Tibial nerve (tissue), 4 donors: ENCODE data around the gene DOK5. TPM values are rescaled to one million over a fixed set of nuclear protein-coding genes. Genes with fewer than 3 reads are reported as not detected.

ENCODE experiments used
- DNase-seq, 2 donors: peaks; one replicate each; pipeline ENCODE4 v3.0.0-alpha.2; 2019; ENCODE audit warnings: low spot score in 2 of 2
- H3K27ac ChIP-seq, 4 donors: fragments of 200-600 bp; sonication (generic) in 3 of 4; one replicate each; pipeline ENCODE4 v1.5.1; 2017 to 2019; ENCODE audit warnings: mild to moderate bottlenecking in 1 of 4
- H3K27me3 ChIP-seq, 2 donors: fragments of 200-600 bp; sonication (generic) in 1 of 2; one replicate each; pipeline versions ENCODE4 v1.5.1 to v1.6.0; 2017 to 2019
- H3K36me3 ChIP-seq, 3 donors: fragments of 200-600 bp; sonication (generic); one replicate each; pipeline ENCODE4 v1.5.1; 2018 to 2019
- H3K4me1 ChIP-seq, 4 donors: fragments of 200-600 bp; sonication (generic) in 3 of 4; one replicate each; pipeline ENCODE4 v1.5.1; 2017 to 2019
- H3K4me3 ChIP-seq, 4 donors: fragments of 200-600 bp; sonication (generic) in 3 of 4; one replicate each; pipeline ENCODE4 v1.5.1; 2017 to 2019; ENCODE audit warnings: mild to moderate bottlenecking in 1 of 4, moderate library complexity in 1 of 4
- H3K9me3 ChIP-seq, 4 donors: fragments of 200-600 bp; sonication (generic) in 3 of 4; one replicate each; pipeline ENCODE4 v1.5.1; 2017 to 2019
- CTCF ChIP-seq, 5 experiments: fragments of 200-600 bp in 3 of 5; fragments of 450-650 bp in 2 of 5; sonication (generic) in 3 of 5; IDR thresholded peaks; one replicate each; pipeline ENCODE4 v1.5.1; 2016 to 2019; ENCODE audit warnings: antibody characterized with exemption in 5 of 5, mild to moderate bottlenecking in 3 of 5, moderate library complexity in 2 of 5
- EP300 ChIP-seq, 2 donors: sonication (generic); formaldehyde crosslinking; IDR thresholded peaks; one replicate each; pipeline ENCODE4 v1.6.1; 2017; ENCODE audit warnings: antibody characterized with exemption in 2 of 2, mild to moderate bottlenecking in 1 of 2
- POLR2A ChIP-seq, 2 donors: fragments of 450-650 bp; IDR thresholded peaks; one replicate each; pipeline ENCODE4 v1.6.1; 2017; ENCODE audit warnings: antibody characterized with exemption in 2 of 2, mild to moderate bottlenecking in 2 of 2, moderate library complexity in 2 of 2
- WGBS, 2 donors: methylation state at CpG; one replicate each; pipeline ENCODE4 v1.1.5; 2018; 5-methylcytosine and 5-hydroxymethylcytosine counted together
- total RNA-seq, 4 donors: library from RNA; depleted of rRNA; stranded (reverse); fragments of >200 nt; gene quantifications; one replicate each; pipeline ENCODE4 v1.1.0, GENCODE V29; 2016

Gene DOK5
- total RNA-seq, 4 donors from 2014 or later, result 5.3 to 11.3 (median 7.5) TPM

DNA sequence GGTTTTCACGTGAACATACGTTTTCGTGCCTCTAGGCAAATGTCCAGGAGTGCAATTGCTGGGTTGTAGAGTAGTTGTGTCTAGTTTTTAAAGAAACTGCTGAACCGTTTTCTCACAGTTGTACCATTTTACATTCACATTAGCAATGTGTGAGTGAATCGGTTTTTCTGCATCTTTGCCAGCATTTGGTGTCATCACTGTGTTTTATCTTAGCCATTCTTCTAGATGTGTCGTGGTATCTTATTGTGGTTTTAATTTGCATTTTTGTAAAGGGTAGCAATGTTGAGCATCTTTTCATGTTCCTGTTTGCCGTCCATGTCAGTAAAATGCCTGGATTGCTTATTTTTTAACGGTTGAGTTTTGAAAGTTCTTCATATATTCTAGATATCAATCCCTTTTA lies 10.2 kb downstream of the DOK5 start:
- no peaks in the 10 kb centered on the region for H3K4me1 ChIP-seq
- H3K9me3 ChIP-seq, result no peaks in the 10 kb centered on the region
- H3K27ac ChIP-seq, result no peak overlapping the region
- no peak for DNase-seq
- WGBS, 2 donors, result 86 to 92% methylated on average over 8 of the region's 8 CpGs
- H3K27me3 ChIP-seq, result no peaks in the 10 kb centered on the region
- no peak overlapping the region for H3K4me3 ChIP-seq
- TF ChIP-seq CTCF (IDR thresholded peaks at IDR 0.05) (no peak), EP300 (IDR thresholded peaks at IDR 0.05) (no peak), POLR2A (IDR thresholded peaks at IDR 0.05) (no peak)
- H3K36me3 ChIP-seq, result no peaks in the 10 kb centered on the region

- Histone ChIP-seq H3K4me1 (no peaks in the 10 kb centered on the region), H3K27ac (no peak overlapping the region), H3K4me3 (no peak overlapping the region), H3K36me3 (no peaks in the 10 kb centered on the region), H3K27me3 (no peaks in the 10 kb centered on the region), H3K9me3 (no peaks in the 10 kb centered on the region)
- TF ChIP-seq EP300 (IDR thresholded peaks at IDR 0.05), result no peak
- TF ChIP-seq POLR2A (IDR thresholded peaks at IDR 0.05), result no peak
- no peak for TF ChIP-seq CTCF (IDR thresholded peaks at IDR 0.05)
- DNase-seq, result no peak
- 91 to 92% methylated on average over 4 of the region's 4 CpGs for WGBS, 2 donors
These were observed 11.2 kb downstream of the DOK5 start for GRCh38 chr20:54486585-54486984.

- Histone ChIP-seq H3K36me3 (no peaks in the 10 kb centered on the region), H3K27me3 (no peaks in the 10 kb centered on the region), H3K27ac (no peak overlapping the region), H3K9me3 (no peaks in the 10 kb centered on the region), H3K4me1 (no peaks in the 10 kb centered on the region), H3K4me3 (no peak overlapping the region)
- WGBS, 2 donors, result 83 to 91% methylated on average over 2 of the region's 2 CpGs
- TF ChIP-seq POLR2A (IDR thresholded peaks at IDR 0.05) (no peak), EP300 (IDR thresholded peaks at IDR 0.05) (no peak), CTCF (IDR thresholded peaks at IDR 0.05) (no peak)
- DNase-seq, result no peak
These were observed 13.0 kb downstream of the DOK5 start for GRCh38 chr20:54488442-54488841.

GRCh38 chr20:54491506-54491905 lies 16.1 kb downstream of the DOK5 start:
- DNase-seq, result no peak
- H3K4me3 ChIP-seq, result no peak overlapping the region
- H3K9me3 ChIP-seq, result no peaks in the 10 kb centered on the region
- H3K36me3 ChIP-seq, result no peaks in the 10 kb centered on the region
- no peaks in the 10 kb centered on the region for H3K4me1 ChIP-seq
- TF ChIP-seq CTCF (IDR thresholded peaks at IDR 0.05) (no peak), POLR2A (IDR thresholded peaks at IDR 0.05) (no peak), EP300 (IDR thresholded peaks at IDR 0.05) (no peak)
- 67 to 77% methylated on average over 7 of the region's 7 CpGs for WGBS, 2 donors
- no peaks in the 10 kb centered on the region for H3K27me3 ChIP-seq
- no peak overlapping the region for H3K27ac ChIP-seq

DNA sequence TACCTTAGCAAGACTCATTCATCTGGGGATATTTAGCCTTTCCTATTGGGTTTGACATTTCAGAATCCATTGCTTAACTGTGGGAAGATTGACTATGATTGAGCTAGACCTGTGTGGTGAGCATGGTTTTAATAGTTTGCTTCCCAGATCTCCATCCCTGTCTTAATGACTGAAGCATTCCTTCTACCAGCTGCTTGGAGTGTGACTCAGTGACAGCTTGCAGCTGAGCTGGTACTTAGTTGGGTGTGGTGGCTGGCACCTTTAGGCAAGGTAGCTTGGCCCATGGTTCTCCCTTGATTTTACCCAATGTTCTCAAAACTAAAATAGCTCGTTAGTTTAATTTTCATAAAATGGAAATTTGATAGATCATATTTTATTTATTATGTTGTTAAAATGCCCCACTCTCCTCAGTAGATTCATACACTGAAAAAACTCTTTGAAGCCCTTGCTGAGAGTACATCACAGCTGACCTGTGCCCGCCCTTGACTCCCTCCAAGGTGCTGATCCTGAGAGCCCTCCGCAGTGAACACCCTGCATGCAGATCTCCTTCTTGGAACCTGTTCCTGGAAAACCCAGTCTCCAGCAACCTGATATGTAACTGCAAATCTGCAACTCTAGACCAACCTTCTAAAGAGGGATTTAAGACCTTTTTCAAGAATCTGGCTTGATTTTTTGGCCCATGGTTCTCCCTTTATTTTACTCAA lies 19.1 kb downstream of the DOK5 start:
- H3K27ac ChIP-seq, result no peak overlapping the region
- 86 to 96% methylated on average over 3 of the region's 3 CpGs for WGBS, 2 donors
- no peaks in the 10 kb centered on the region for H3K27me3 ChIP-seq
- DNase-seq, result no peak
- no peak overlapping the region for H3K4me3 ChIP-seq
- H3K9me3 ChIP-seq, result no peaks in the 10 kb centered on the region
- peaks cover 0 to 12% (median 0%) of the 10 kb centered on the region in 4 donors for H3K4me1 ChIP-seq
- no peak for TF ChIP-seq POLR2A (IDR thresholded peaks at IDR 0.05)
- no peaks in the 10 kb centered on the region for H3K36me3 ChIP-seq
